Urinary bladder (tissue), 4 donors: Measurements from ENCODE around the gene PGC. TPM values are rescaled to one million over a fixed set of nuclear protein-coding genes. Genes with fewer than 3 reads are reported as not detected.
"Not testable (repeated sequence)": the region's sequence is repeated elsewhere in the genome, so short reads cannot be mapped to it uniquely, and the experiment has no call there.

Experiments
- DNase-seq: peaks from one replicate; pipeline ENCODE4 v3.0.0-alpha.2; 2015; ENCODE audit errors: extremely low spot score
- H3K27ac ChIP-seq: one replicate; pipeline ENCODE4 v1.5.1; 2013; ENCODE audit warnings: low read depth, mild to moderate bottlenecking, moderate library complexity
- H3K36me3 ChIP-seq: one replicate; pipeline ENCODE4 v1.6.1; 2013; ENCODE audit warnings: mild to moderate bottlenecking, moderate library complexity; ENCODE audit not compliant: insufficient read depth
- H3K4me1 ChIP-seq: one replicate; pipeline ENCODE4 v1.6.1; 2013; ENCODE audit warnings: mild to moderate bottlenecking, moderate library complexity; ENCODE audit not compliant: insufficient read depth
- H3K4me3 ChIP-seq: one replicate; pipeline ENCODE4 v1.5.1; 2013; ENCODE audit warnings: low read depth, low read length
- WGBS: extraction: QIAGEN DNeasy Blood & Tissue Kit; methylation state at CpG from one replicate; pipeline ENCODE4 v1.1.7; 2013; 5-methylcytosine and 5-hydroxymethylcytosine counted together
- polyA plus RNA-seq: library from polyadenylated mRNA; stranded (reverse); fragments of 200-250 nt; gene quantifications from one replicate; pipeline ENCODE4 v1.2.3, GENCODE V29; 2013
- total RNA-seq: library from RNA; depleted of rRNA; stranded (reverse); fragments of >200 nt; gene quantifications from one replicate; pipeline ENCODE4 v1.2.3, GENCODE V29; 2014
- donor health status: healthy with polysubstance abuse.
- donor health status: healthy.

The PGC gene
- total and polyA plus RNA-seq, 2 donors: not detected

GRCh38 chr6:41768545-41769308 is 21.5 kb upstream of the PGC start:
- Histone ChIP-seq H3K36me3 (peaks cover 4% of the 10 kb centered on the region), H3K4me3 (no peak overlapping the region), H3K4me1 (no peaks in the 10 kb centered on the region), H3K27ac (no peak overlapping the region)
- DNase-seq: no peak
- WGBS: 71% methylated on average over 10 of the region's 10 CpGs

DNA sequence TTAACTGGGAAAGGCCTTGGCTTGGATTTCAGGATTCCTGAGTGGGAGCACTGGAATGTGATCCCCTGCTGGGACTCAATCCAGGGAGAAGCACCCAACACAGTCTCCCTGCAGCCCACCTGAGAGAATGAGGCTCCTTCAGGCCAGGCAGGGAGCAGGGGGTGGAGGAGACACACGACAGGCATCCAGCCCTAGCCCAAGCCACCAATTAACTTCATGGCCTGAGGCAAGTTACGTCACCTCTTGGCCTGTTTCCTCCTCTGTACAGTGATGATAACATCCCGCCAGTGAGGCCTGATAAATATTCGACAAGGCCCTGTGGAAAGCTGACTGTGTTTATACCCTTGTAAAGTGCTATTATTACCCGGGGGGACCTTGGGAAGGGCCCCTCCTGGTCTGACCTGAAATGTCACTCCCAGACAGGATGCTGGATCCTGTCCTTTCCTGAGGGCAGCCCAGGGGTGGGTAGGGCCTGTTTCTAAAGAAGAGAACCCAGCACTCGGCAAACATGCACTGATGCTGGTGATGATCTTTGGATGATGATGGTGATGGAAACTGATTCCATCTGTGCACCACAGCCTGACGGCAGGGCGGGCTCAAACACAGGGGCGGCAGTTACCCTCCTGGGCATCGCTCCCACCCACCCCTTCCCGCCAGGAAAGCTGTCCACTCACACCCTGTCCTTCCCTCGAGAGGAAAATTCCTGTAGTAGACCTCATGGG is 20.1 kb upstream of the PGC start:
- 18% methylated on average over 12 of the region's 12 CpGs for WGBS
- Histone ChIP-seq H3K4me3 (no peak overlapping the region), H3K27ac (peak overlapping the region; percentile 63), H3K4me1 (no peaks in the 10 kb centered on the region), H3K36me3 (peaks cover 4% of the 10 kb centered on the region)
- DNase-seq: peak; percentile 81

DNA sequence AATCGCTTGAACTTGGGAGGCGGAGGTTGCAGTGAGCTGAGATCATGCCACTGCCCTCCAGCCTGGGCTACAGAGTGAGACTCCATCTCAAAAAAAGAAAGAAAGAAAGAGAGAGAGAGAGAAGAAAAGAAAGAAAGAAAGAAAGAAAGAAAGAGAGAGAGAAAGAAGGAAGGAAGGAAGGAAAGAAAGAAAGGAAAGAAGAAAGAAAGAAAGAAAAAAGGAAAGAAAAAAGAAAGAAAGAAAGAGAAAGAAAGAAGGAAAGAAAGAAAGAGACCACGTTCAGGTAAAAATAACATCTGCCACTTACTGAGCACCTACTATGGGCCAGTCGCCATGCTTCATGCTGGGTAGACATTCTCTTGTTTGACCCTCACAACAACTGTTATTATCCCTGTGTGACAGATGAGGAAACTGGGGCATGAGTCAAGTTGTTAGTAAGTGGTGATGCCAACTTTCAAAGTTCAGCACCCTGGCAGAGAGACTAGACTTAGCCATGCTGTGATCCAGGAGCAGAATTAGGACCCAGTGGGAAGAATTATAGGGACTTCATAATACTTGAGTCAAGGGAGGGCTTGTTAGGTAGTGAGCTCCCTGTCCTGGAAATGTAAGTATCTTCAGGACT is 19.0 kb upstream of the PGC start:
- not testable (repeated sequence) for DNase-seq, H3K36me3 ChIP-seq, H3K4me1 ChIP-seq, H3K27ac ChIP-seq, H3K4me3 ChIP-seq
- WGBS: 93% methylated on average over 4 of the region's 4 CpGs

- no peak overlapping the region for H3K4me3 ChIP-seq
- no peak for DNase-seq
- no peak overlapping the region for H3K27ac ChIP-seq
- no peaks in the 10 kb centered on the region for H3K36me3 ChIP-seq
- 28% methylated on average over 2 of the region's 2 CpGs for WGBS
- H3K4me1 ChIP-seq: no peaks in the 10 kb centered on the region
Observed at GRCh38 chr6:41763470-41763869, 16.3 kb upstream of the PGC start.

DNA sequence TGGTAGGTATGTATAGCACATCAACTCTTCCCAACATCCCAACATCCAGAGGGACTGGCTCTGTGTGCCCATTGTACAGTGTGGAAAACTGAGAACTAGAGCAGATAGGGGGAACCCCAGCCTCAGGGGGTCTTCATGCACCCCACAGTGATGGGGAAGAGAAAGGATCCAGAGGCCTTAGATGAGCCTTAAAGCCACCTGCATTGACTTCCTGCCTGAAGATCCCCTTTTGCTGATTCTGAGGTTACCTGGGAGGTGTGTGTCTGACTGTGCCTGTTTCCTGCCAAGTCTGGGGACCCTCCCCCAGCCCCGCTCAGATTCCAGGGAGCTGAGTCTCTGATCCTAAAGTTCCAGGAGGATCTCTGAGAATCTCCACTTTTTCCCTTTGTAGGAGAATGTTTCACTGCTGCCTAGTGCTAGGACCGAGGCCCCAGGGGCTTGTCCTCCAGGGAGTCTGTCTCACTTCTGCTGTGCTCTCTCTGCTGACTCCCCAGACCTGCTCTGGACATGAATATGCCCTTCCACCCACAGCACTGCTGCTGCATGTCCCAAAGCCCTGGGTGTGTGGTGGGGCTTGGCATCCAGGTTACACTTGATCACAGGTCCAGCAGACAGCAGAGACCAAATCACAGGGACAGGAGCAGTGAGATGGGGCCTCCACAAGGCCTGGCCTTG is 12.8 kb upstream of the PGC start:
- no peaks in the 10 kb centered on the region for H3K4me1 ChIP-seq
- 86% methylated on average over 2 of the region's 2 CpGs for WGBS
- H3K36me3 ChIP-seq: no peaks in the 10 kb centered on the region
- no peak overlapping the region for H3K4me3 ChIP-seq
- no peak for DNase-seq
- no peak overlapping the region for H3K27ac ChIP-seq

DNA sequence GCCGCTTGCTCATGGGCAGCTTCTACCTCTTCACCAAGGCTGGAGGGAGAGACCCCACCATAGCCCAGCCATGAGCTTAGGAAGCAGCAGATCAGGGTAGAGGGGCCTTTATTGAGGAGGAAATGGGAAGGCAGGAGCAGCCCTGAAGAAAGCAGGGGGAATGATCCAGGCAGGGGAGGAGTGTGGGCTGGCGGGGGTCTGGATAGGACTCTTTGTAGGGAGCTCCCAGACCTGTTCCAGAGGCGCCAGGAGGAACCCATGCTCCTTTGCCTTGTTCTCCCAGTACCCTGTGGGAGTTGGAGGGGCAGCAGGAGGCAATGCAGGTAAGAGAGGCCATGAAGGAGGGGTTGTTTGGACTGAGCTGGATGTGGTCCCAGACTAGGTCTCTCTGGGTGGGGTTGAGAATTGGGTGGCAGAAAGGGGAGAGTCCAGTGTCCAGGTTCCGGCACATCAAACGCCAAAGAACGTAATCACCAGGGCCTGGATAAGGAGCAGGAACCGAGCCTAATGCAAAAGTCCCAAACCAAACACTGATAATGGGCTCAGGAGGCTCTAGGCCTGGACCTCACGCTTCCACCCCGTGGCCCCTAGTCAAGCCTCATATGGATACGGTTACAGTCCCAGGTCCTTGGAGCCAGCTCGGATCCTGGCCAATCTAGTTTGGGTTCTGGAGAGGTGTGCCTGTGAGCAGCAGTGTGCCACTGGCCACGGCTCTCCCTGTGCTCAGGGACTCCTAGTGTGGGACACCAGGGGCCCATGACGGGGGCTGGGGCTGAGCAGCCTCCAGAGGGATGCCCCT is 12.1 kb upstream of the PGC start:
- H3K27ac ChIP-seq: no peak overlapping the region
- H3K4me3 ChIP-seq: no peak overlapping the region
- no peaks in the 10 kb centered on the region for H3K36me3 ChIP-seq
- DNase-seq: no peak
- H3K4me1 ChIP-seq: no peaks in the 10 kb centered on the region
- WGBS: 88% methylated on average over 13 of the region's 13 CpGs

DNA sequence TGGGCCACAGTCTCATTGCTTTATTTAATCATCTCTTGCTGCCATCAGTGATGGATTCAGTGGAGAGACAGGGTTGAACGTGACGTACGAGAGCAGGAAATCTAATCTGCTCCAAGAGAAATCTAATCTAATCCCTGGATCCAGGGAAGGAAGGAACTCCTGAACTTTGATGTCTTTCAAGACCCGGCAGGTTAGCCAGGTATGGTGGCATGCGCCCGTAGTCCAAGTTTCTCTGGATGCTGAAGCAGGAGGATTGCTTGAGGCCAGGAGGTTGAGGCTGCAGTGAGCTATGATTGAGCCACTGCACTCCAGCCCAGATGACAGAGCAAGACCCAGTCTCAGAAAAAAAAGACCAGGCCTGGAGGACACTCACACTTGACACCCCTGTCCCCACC is 11.4 kb upstream of the PGC start:
- Histone ChIP-seq H3K4me3 (no peak overlapping the region), H3K27ac (no peak overlapping the region), H3K4me1 (no peaks in the 10 kb centered on the region), H3K36me3 (no peaks in the 10 kb centered on the region)
- WGBS: 83% methylated on average over 6 of the region's 6 CpGs
- DNase-seq: no peak

DNA sequence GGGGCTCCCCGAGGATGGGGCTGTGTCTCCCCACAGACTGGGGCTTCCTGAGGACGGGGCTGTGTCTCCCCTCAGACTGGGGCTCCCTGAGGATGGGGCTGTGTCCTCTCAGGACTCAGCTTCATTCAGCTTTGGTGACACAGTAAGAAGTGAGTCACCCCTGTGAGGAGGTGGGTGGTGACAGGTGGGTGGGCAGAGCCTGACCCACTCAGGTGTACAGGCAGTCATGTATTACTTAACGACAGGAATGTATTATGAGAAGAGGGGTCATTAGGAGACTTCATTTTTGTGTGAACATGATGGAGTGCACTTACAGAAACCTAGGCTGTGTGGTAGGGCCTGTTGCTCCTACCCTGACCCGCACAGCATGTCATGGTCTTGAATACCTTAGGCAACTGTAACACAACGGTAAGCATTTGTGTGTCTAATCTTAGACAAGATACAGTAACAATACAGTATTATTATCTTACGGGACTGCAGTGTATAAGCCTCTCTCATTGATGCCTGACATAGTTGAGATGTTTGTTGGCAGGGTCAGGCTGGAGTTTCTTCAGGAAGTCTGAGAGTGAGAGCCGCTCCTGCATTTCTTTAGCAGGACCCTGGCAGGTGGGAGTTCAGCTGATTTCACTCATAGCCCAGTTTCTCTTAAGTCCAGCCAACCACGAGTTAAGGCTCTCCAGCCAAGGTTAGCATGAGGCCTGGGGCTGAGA is 10.9 kb upstream of the PGC start:
- H3K4me3 ChIP-seq: no peak overlapping the region
- no peaks in the 10 kb centered on the region for H3K4me1 ChIP-seq
- WGBS: 71% methylated on average over 8 of the region's 8 CpGs
- no peaks in the 10 kb centered on the region for H3K36me3 ChIP-seq
- DNase-seq: no peak
- H3K27ac ChIP-seq: no peak overlapping the region

DNA sequence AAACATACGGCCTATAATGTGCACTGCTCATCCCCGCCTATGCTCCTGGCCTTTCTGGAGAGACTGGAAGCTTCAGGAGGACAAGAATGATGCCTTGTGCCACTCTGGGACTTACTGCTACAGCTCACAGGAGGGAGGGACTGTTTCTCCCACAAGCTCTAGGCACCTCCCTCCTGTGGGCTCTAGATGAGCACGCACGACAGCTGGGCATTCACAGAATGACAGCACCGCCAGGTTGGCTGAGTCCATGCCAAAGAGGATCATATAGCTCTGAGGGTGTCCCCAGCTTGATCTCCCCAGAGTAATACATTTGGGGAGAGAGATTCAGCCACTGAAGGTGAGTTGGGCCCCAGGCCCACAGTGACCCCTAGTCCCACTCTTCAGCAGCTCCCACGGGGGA is 10.1 kb upstream of the PGC start:
- H3K27ac ChIP-seq: no peak overlapping the region
- H3K4me1 ChIP-seq: no peaks in the 10 kb centered on the region
- H3K4me3 ChIP-seq: no peak overlapping the region
- WGBS: 94% methylated on average over 6 of the region's 6 CpGs
- no peak for DNase-seq
- no peaks in the 10 kb centered on the region for H3K36me3 ChIP-seq

GRCh38 chr6:41756354-41756753 is 9.2 kb upstream of the PGC start:
- Histone ChIP-seq H3K4me1 (no peaks in the 10 kb centered on the region), H3K4me3 (no peak overlapping the region)
- WGBS: 60% methylated on average over 13 of the region's 13 CpGs

DNA sequence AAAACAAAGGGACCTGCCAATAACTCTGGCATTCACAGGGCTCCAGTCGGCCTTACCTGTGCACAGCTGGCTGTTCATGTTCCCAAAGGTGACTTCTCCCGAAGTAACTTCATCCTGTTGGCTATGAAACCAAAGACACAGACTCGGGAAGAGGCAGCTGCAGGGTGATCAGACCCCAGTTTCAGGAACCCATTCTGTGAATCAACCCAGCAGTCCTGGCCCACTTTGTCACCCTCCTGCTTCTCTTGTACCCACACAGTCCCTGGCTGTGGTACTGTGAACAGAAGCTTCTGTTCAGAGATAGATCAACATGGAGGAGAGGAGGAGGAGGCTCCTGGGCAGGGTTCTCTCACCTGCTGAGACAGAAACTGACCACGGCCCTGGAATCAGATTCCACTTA is 8.7 kb upstream of the PGC start:
- Histone ChIP-seq H3K4me1 (no peaks in the 10 kb centered on the region), H3K36me3 (no peaks in the 10 kb centered on the region), H3K27ac (no peak overlapping the region), H3K4me3 (no peak overlapping the region)
- DNase-seq: no peak
- 78% methylated on average over 4 of the region's 4 CpGs for WGBS

More at GRCh38 chr6:41756354-41756753, 9.2 kb upstream of the PGC start:
- Histone ChIP-seq H3K27ac (no peak overlapping the region), H3K36me3 (no peaks in the 10 kb centered on the region)
- no peak for DNase-seq

- Histone ChIP-seq H3K4me1 (no peaks in the 10 kb centered on the region), H3K27ac (no peak overlapping the region), H3K4me3 (no peak overlapping the region), H3K36me3 (no peaks in the 10 kb centered on the region)
- 98% methylated on average over 3 of the region's 3 CpGs for WGBS
- DNase-seq: no peak
Observed at GRCh38 chr6:41750374-41750773, 3.2 kb upstream of the PGC start.
